Activated T-cell treated with anti-CD3 and anti-CD28 coated beads, Interleukin-2, amount 50 U/mL, for 24 hours (primary cell): ENCODE data around the gene GSTA3.
"Not testable (repeated sequence)": the region's sequence is repeated elsewhere in the genome, so short reads cannot be mapped to it uniquely, and the experiment has no call there.

Experiments
- DNase-seq: peaks from one replicate; pipeline ENCODE4 v3.0.0-alpha.2; 2020
- H3K27ac Mint-ChIP-seq: 2 replicates; pipeline ENCODE4 v1.8.0; 2020; ENCODE audit warnings: mild to moderate bottlenecking, mixed read lengths
- H3K27me3 Mint-ChIP-seq: 2 replicates; pipeline ENCODE4 v1.8.0; 2020; ENCODE audit warnings: mixed read lengths
- H3K36me3 Mint-ChIP-seq: 2 replicates; pipeline ENCODE4 v1.8.0; 2020; ENCODE audit warnings: low read depth, mixed read lengths
- H3K4me1 Mint-ChIP-seq: 2 replicates; pipeline ENCODE4 v1.8.0; 2020; ENCODE audit warnings: low read depth, mixed read lengths
- H3K4me3 Mint-ChIP-seq: 2 replicates; pipeline ENCODE4 v1.8.0; 2020; ENCODE audit warnings: mild to moderate bottlenecking, moderate library complexity, mixed read lengths
- H3K9me3 Mint-ChIP-seq: 2 replicates; pipeline ENCODE4 v1.8.0; 2020; ENCODE audit warnings: mixed read lengths

GSTA3 gene

DNA sequence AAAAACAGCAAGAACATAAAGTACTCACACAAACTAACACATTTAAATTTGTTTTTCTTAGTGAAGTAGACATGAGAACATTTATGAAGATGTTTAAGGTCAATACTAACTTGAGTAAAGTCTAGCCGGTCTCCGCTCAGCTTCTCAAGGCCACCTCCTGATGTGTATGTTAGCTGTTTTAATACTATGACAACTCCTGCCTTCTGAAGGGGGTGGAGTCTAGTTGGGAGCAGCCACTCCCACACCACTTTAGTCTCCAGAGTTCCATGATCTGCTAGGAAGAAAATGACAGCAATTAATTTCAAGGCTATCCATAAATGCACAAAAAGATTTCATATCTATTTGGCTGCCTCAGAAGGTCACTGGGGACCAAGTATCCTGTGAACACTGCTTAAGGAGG is at the start of gene GSTA3:
Gene GSTA3 (minus strand): TSS at position 168 of the 400 bp plus-strand sequence. CDS start 3,864 bp downstream, outside the sequence.
- peaks cover 3% of the 10 kb centered on the region for H3K27me3 Mint-ChIP-seq
- H3K36me3 Mint-ChIP-seq = no peaks in the 10 kb centered on the region
- H3K27ac Mint-ChIP-seq = no peak within 1 kb of the TSS
- no peaks in the 10 kb centered on the region for H3K9me3 Mint-ChIP-seq
- H3K4me1 Mint-ChIP-seq = peaks cover 2% of the 10 kb centered on the region
- no peak for DNase-seq
- no peak within 1 kb of the TSS for H3K4me3 Mint-ChIP-seq

DNA sequence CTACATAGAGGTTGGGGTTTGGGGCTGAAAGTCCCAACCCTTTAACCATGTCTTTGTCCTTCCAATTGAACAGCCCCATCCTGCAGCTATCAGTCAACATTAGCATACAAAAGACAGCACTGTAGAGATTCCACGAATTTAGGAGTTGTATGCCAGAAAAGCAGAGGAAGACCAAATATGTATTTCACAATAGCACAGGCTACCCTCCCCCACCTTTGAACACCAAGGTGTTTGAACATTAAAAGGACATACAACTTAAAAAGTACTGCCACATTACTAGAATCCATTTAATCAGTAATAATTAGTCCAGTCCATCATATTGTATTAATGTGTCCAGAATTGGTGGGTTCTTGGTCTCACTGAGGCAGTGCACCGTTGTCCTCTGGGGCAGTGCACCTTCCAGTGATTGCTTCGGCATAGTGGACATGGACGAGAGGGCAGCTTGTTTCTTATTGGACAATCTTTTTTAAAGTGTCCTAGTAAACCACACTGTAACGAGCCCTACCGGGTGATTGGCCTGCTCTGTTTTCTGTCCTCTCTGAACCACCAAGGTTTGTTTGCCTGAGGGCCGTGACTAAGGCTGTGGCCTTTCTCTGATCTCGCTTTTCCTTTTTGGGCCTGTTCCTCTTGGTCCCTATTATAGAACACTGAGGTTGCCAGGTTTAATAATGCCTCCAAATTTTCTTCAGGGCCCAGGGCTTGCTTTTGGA is 49.2 kb upstream of the GSTA3 start:
- H3K4me1 Mint-ChIP-seq = no peaks in the 10 kb centered on the region
- no peaks in the 10 kb centered on the region for H3K9me3 Mint-ChIP-seq
- DNase-seq = no peak
- no peaks in the 10 kb centered on the region for H3K36me3 Mint-ChIP-seq
- H3K27me3 Mint-ChIP-seq = peaks cover 10% of the 10 kb centered on the region
- no peak overlapping the region for H3K4me3 Mint-ChIP-seq
- no peak overlapping the region for H3K27ac Mint-ChIP-seq

DNA sequence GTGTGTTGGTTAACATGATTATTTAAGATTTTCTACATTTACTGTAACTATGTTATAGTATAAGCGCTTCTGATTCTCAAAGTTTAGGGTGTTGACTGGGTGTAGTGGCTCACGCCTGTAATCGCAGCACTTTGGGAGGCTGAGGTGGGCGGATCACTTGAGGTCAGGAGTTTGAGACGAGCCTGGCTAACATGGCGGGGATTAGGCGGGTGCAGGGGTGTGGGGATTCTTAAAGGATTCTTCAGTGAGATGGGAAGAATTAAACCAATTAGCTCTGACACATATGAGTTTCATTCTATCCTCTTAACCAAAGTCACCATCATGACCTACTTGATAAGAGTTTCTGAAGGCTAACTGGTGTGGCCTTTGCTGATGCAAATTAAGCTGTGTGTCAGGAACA is 46.4 kb upstream of the GSTA3 start:
- Mint-ChIP-seq H3K4me1 (no peaks in the 10 kb centered on the region), H3K27ac (no peak overlapping the region), H3K36me3 (no peaks in the 10 kb centered on the region), H3K27me3 (peaks cover 1% of the 10 kb centered on the region), H3K4me3 (no peak overlapping the region), H3K9me3 (no peaks in the 10 kb centered on the region)
- DNase-seq = no peak

- no peaks in the 10 kb centered on the region for H3K4me1 Mint-ChIP-seq
- H3K4me3 Mint-ChIP-seq = no peak overlapping the region
- H3K27me3 Mint-ChIP-seq = no peaks in the 10 kb centered on the region
- H3K9me3 Mint-ChIP-seq = no peaks in the 10 kb centered on the region
- no peak overlapping the region for H3K27ac Mint-ChIP-seq
- no peaks in the 10 kb centered on the region for H3K36me3 Mint-ChIP-seq
- DNase-seq = no peak
Measured at GRCh38 chr6:52953911-52954839, 44.7 kb upstream of the GSTA3 start.

DNA sequence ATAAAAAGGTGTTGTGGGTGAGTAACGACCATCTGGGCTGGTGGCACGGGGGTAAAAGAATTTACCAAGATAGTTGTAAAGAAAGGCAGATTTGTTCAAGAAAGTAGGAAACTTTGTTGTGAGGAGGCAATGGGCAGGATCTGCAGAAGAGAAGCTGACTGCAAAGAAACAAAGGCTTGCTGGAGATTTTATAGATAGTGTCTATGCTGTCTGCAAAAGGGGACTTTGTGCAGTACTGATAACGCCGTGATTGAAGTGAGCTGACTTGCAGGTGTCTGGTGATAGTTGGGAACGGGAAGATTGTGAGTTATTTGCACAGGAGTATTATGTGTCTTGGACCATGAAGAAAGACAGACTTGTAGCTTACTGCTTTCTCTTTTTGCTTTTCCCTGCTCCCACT is 36.8 kb upstream of the GSTA3 start:
- H3K27ac Mint-ChIP-seq = no peak overlapping the region
- peaks cover 26% of the 10 kb centered on the region for H3K27me3 Mint-ChIP-seq
- no peak for DNase-seq
- no peak overlapping the region for H3K4me3 Mint-ChIP-seq
- no peaks in the 10 kb centered on the region for H3K36me3 Mint-ChIP-seq
- H3K9me3 Mint-ChIP-seq = no peaks in the 10 kb centered on the region
- peaks cover 6% of the 10 kb centered on the region for H3K4me1 Mint-ChIP-seq

DNA sequence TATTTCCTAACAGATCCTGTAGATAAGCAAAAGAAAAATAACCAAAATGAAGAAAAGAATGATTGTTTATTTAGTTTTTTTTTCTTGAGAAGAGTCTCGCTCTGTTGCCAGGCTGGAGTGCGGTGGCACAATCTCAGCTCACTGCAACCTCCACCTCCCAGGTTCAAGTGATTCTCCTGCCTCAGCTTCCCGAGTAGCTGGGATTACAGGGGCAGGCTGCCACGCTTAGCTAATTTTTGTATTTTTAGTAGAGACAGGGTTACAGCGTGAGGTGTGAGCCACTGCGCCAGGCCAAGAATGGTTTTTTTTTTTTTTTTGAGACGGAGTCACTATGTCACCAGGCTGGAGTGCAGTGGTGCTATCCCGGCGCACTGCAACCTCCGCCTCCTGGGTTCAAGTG is 33.3 kb upstream of the GSTA3 start:
- peaks cover 25% of the 10 kb centered on the region for H3K27me3 Mint-ChIP-seq
- not testable (repeated sequence) for H3K4me3 Mint-ChIP-seq, H3K9me3 Mint-ChIP-seq, H3K36me3 Mint-ChIP-seq, H3K27ac Mint-ChIP-seq, H3K4me1 Mint-ChIP-seq, DNase-seq

DNA sequence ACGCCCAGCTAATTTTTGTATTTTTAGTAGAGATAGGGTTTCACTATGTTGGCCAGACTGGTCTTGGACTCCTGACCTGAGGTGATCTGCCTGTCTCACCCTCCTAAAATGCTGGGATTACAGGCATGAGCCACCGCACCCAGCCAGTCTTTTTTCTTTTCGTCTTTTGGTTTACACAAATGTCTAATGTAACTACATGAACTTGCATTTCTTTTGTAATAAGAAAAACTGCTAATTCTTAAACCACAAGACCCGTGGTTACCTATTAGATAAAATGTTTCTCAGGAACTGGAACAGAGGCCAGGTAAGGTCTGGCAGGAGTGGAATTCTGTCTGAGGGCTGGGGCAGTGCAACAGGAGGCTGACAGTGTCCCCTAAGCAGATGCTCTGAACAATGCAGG is 32.7 kb upstream of the GSTA3 start:
- Mint-ChIP-seq H3K27me3 (peaks cover 25% of the 10 kb centered on the region), H3K9me3 (no peaks in the 10 kb centered on the region), H3K4me3 (no peak overlapping the region), H3K36me3 (no peaks in the 10 kb centered on the region), H3K4me1 (peaks cover 6% of the 10 kb centered on the region), H3K27ac (no peak overlapping the region)
- no peak for DNase-seq

- DNase-seq = no peak
- Mint-ChIP-seq H3K27me3 (peaks cover 8% of the 10 kb centered on the region), H3K9me3 (no peaks in the 10 kb centered on the region), H3K27ac (no peak overlapping the region), H3K4me1 (no peaks in the 10 kb centered on the region), H3K36me3 (no peaks in the 10 kb centered on the region), H3K4me3 (no peak overlapping the region)
Measured at GRCh38 chr6:52937908-52938307, 28.4 kb upstream of the GSTA3 start.

- H3K27ac Mint-ChIP-seq = no peak overlapping the region
- H3K4me3 Mint-ChIP-seq = no peak overlapping the region
- no peak for DNase-seq
- H3K36me3 Mint-ChIP-seq = no peaks in the 10 kb centered on the region
- no peaks in the 10 kb centered on the region for H3K27me3 Mint-ChIP-seq
- H3K9me3 Mint-ChIP-seq = no peaks in the 10 kb centered on the region
- no peaks in the 10 kb centered on the region for H3K4me1 Mint-ChIP-seq
Measured at GRCh38 chr6:52933778-52934177, 24.3 kb upstream of the GSTA3 start.

DNA sequence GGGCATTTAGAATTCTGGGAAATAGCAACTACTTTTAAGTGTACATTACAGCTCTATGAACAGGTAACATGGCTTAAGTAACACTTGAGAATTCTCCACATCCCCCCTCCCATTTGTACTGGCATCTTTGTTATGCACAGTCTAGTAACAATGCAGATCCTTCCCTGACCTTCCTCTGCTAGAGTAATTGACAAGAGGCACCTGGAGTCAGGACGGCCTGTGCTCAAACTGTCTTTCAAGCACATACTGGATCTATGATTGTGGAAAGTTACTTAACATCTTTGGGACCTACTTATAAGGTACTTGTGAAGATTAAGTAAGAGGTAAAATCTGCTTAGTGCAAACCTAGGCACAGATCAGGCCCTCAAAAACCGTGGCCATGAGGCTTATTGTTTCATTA is 21.9 kb upstream of the GSTA3 start:
- Mint-ChIP-seq H3K9me3 (no peaks in the 10 kb centered on the region), H3K27me3 (no peaks in the 10 kb centered on the region), H3K4me3 (no peak overlapping the region), H3K27ac (no peak overlapping the region), H3K36me3 (no peaks in the 10 kb centered on the region), H3K4me1 (no peaks in the 10 kb centered on the region)
- no peak for DNase-seq

DNA sequence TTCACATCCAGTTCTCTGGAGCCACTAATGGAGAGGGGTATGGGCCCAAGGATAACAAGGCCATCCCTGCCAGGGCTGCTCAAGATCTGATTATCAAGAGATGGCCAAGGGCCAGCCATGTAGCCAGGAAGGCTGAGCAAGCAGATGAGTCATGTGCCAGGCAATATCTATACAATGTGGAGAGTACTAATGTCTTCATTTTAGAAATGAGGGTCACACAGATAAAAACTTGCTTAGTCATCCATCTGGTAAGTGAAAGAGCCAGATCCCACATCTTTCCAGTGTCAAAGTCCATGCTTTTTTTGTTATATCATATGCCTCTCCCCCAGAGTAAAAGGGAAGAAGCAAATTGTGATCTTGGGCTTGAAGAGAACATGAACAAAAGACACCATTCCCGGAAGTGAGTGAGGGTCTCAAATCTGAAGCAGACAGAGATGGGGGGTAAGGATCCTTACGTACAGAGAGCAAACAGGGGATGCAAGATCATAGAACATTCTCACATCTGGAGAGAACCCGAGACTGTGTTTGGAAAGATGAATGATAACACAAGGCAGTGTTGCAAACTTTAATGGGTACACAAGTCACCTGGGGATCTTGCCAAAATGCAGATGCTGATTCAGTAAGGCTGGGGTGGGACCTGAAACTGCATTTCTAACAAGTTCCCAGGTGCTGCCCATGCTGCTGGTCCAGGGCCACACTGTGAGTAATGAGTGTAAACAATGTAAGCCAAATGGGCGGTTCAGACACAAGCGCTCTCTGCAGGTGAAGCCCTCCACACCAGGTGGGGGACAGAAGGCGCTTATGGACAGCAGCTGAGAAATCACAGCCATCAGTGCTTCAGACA is 20.0 kb upstream of the GSTA3 start:
- Mint-ChIP-seq H3K4me1 (no peaks in the 10 kb centered on the region), H3K27me3 (no peaks in the 10 kb centered on the region), H3K36me3 (no peaks in the 10 kb centered on the region), H3K4me3 (no peak overlapping the region), H3K27ac (no peak overlapping the region), H3K9me3 (no peaks in the 10 kb centered on the region)
- no peak for DNase-seq

DNA sequence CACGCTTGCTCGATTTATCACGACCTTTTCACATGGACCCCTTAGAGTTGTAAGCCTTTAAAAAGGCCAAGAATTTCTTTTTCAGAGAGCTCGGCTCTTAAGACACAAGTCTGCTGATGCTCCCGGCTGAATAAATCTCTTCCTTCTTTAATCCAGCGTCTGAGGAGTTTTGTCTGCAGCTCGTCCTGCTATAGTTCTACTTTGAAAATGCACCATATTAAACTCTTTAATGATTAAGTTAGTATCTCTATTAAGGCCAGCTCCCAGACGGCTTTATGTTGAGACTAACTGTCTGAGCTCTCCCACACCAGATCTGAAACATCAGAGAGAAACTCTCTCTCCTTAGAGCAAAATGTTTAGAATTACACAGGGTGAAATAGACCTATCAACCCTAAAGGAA is 18.0 kb upstream of the GSTA3 start:
- Mint-ChIP-seq H3K4me3 (no peak overlapping the region), H3K27me3 (peaks cover 3% of the 10 kb centered on the region), H3K36me3 (no peaks in the 10 kb centered on the region), H3K4me1 (no peaks in the 10 kb centered on the region), H3K9me3 (no peaks in the 10 kb centered on the region), H3K27ac (no peak overlapping the region)
- no peak for DNase-seq

DNA sequence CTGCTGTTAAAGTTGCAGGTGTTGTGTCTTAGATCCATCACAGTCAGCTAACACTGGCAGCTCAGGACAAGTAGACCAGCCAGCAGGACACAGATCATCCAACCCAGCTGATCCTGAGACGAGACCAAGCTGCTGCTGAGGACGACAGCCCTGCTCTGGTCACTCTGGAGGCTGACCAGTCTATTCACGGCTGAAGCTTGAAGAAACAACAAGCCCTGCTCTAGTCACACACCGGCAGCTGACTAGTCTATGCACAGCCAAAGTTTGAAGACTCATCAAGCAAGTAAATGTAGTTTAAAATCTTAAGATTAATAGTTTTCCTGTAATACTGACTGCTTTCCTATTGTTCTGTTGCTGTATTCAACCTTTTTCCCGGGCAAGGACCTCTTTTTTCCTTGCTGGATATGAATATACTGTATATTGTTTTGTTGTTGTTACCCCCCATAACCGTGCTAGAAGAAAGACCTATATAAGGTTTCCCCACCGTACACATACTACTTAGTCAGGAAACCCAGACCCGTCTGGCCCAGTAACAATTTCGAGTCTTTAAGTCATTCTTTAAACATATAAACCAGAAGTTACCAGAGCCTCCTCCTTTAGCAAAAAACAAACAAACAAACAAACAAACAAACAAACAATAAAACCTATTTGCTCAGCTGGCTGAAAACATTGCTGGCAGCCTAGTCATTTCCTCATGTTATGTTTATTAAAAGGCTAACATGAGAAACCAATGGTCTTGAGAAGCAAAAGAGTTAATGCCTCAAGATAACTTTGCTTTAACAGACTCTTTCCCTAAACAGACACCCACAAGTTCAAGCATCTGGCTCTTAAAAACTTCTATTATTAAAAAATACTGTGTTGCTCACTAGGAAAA is 16.7 kb upstream of the GSTA3 start:
- DNase-seq = no peak
- H3K4me3 Mint-ChIP-seq = no peak overlapping the region

GRCh38 chr6:52925042-52925441 is 15.5 kb upstream of the GSTA3 start:
- H3K36me3 Mint-ChIP-seq = no peaks in the 10 kb centered on the region
- H3K4me3 Mint-ChIP-seq = no peak overlapping the region
- H3K27ac Mint-ChIP-seq = no peak overlapping the region
- DNase-seq = no peak
- H3K9me3 Mint-ChIP-seq = no peaks in the 10 kb centered on the region
- H3K27me3 Mint-ChIP-seq = peaks cover 12% of the 10 kb centered on the region
- no peaks in the 10 kb centered on the region for H3K4me1 Mint-ChIP-seq

More for the DNA sequence above, 16.7 kb upstream of the GSTA3 start:
- H3K9me3 Mint-ChIP-seq = no peaks in the 10 kb centered on the region
- H3K36me3 Mint-ChIP-seq = no peaks in the 10 kb centered on the region
- H3K4me1 Mint-ChIP-seq = no peaks in the 10 kb centered on the region
- no peak overlapping the region for H3K27ac Mint-ChIP-seq
- H3K27me3 Mint-ChIP-seq = peaks cover 5% of the 10 kb centered on the region
